Rectal smooth muscle tissue (tissue), 1 donor: ENCODE measurements around the gene C20orf204.
"Not testable (repeated sequence)": the region's sequence is repeated elsewhere in the genome, so short reads cannot be mapped to it uniquely, and the experiment has no call there.

ENCODE experiments used
- H3K27ac ChIP-seq: one replicate; pipeline ENCODE4 v1.7.0; 2013; ENCODE audit warnings: low read depth, low read length, inconsistent platforms
- H3K27me3 ChIP-seq: one replicate; pipeline ENCODE4 v1.7.0; 2013; ENCODE audit warnings: low read length; ENCODE audit not compliant: control insufficient read depth, insufficient read depth
- H3K36me3 ChIP-seq: one replicate; pipeline ENCODE4 v1.7.0; 2013; ENCODE audit warnings: low read length; ENCODE audit not compliant: control insufficient read depth, insufficient read depth
- H3K4me1 ChIP-seq: one replicate; pipeline ENCODE4 v1.7.0; 2013; ENCODE audit warnings: low read length; ENCODE audit not compliant: control insufficient read depth, insufficient read depth
- H3K4me3 ChIP-seq: one replicate; pipeline ENCODE4 v1.7.0; 2013; ENCODE audit warnings: low read length
- H3K9ac ChIP-seq: one replicate; pipeline ENCODE4 v1.7.0; 2013; ENCODE audit warnings: low read length

Gene C20orf204

DNA sequence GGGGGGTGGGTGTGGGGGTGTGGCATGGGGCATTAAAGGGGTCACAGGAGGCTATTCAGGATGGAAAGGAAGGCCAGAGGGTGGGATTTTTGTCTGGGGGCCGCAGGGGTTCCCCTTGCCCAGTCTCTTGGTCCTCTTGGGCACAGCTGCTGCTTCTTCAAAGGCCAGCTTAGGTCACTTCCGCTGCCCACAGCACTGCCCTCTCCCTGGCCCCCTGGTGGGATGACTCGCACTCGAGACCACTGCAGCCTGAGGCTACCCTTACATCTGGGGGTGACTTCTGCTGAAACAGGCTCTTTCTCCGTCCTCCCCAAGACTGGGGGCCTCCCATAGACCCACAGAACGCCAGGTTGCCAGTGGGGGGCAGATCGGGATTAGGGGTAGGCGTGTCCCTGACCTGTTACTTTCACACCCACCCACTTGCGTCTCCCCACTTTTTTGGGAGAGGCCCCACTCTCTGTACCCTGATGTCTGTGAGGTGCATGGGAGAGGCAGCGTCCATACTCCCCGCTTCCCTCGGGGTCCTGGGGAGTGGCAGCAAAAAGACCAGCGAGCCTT lies 46.9 kb downstream of the C20orf204 start:
- H3K36me3 ChIP-seq, result no peaks in the 10 kb centered on the region
- H3K4me3 ChIP-seq, result peak overlapping the region; percentile 27
- H3K9ac ChIP-seq, result no peak overlapping the region
- peaks cover 22% of the 10 kb centered on the region for H3K27me3 ChIP-seq
- no peak overlapping the region for H3K27ac ChIP-seq
- peaks cover 9% of the 10 kb centered on the region for H3K4me1 ChIP-seq

DNA sequence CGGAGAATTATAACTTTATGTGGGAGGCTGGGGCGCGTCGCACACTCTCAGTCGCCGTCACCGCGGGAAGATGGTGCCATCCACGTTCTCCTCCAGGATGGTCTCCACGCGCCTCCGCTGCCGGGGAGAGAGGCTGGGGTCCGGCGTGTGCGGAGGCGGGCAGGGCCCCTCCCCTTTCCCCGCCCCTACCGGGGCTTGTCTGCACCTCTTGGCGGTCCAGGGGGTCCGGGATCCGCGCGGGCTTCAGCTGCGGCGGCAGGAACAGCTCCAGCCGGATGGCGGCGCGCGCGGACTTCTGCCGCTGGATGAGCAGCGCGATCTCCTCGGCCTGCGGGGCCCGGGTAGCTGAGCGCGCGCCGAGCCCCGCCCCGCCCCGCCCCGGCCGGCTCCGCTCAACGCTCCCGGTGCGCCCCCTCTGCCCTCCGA lies 47.4 kb downstream of the C20orf204 start:
- H3K27me3 ChIP-seq, result peaks cover 22% of the 10 kb centered on the region
- no peak overlapping the region for H3K27ac ChIP-seq
- peaks cover 7% of the 10 kb centered on the region for H3K4me1 ChIP-seq
- H3K9ac ChIP-seq, result no peak overlapping the region
- H3K36me3 ChIP-seq, result no peaks in the 10 kb centered on the region
- H3K4me3 ChIP-seq, result peak overlapping the region; percentile 60

DNA sequence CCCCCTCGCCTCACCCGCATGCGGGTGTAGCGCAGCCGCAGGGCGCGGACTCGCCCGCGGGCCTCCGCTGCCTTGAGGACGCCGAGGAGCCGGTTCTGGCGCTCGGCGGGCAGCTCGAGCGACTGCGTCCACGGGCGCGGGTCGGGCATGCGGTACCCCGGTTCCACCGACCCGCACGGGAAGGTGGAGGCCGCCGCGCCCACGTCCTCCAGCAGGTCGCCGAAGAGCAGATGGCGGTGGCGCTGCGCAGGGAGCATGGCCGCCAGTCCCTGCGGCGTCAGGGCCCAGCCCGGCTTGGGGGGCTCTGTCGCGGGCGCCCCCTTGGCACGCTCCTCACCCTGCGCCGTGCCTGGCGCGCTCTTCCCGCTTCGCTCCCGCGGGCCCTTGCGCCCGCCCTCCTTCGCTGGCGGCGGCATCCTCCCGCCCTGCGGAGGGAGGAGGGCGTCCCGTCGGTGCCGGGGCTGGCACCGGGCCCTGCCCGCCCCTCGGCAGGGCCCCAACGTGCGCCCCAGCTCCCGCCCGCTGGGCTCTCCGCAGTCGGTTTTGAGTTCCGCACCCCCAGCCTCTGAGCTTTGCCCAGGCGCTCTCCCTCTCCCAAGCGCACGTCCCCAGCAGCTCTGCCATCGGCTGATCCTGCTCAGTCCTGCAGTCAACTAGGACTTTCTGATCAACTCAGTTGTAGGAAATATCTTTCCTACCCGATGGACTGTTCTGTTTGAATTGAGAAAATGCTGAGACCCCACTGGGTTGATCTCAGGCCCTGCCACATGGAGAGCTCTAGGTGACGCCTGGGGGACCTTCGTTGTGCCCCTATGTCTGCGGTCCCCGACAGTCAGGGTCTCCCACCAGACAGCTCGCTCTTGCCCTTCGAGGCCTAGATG lies 48.1 kb downstream of the C20orf204 start, which contains the start of gene LKAAEAR1:
Gene LKAAEAR1, minus strand, starts transcription at position 595 of the 881 bp plus-strand sequence. Its CDS starts 179 bp downstream, at position 416.
- peaks cover 17% of the 10 kb centered on the region for H3K27me3 ChIP-seq
- H3K4me3 ChIP-seq, result peak within 1 kb of the TSS; percentile 60
- no peak within 1 kb of the TSS for H3K27ac ChIP-seq
- no peaks in the 10 kb centered on the region for H3K36me3 ChIP-seq
- peaks cover 2% of the 10 kb centered on the region for H3K4me1 ChIP-seq
- no peak within 1 kb of the TSS for H3K9ac ChIP-seq

DNA sequence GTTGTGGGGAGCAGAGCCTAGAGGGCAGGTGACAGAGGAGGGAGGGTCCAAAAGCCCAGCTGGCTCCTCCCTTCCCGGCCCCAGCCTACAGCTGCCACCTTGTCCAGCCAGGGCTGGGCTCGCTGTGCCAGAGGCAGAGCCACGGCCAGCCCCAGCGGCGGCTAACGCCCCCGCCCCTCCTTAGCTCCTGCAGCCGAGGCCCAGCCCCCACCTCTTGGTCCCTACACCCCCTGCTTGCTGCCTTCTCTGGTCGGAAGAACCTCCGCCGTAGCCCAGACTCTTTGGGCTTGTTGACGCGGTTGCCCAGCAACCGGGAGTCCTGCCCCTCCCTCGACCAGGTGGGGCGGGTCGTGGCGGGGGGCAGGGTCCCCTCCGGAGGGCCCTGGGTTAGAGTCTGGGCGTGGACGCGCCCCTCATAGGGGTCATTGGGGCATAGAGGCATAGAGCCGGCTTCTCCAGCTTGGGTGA lies 48.7 kb downstream of the C20orf204 start:
- Histone ChIP-seq H3K36me3 (no peaks in the 10 kb centered on the region), H3K27me3 (peaks cover 16% of the 10 kb centered on the region), H3K4me1 (no peaks in the 10 kb centered on the region), H3K9ac (no peak overlapping the region), H3K27ac (no peak overlapping the region), H3K4me3 (no peak overlapping the region)

DNA sequence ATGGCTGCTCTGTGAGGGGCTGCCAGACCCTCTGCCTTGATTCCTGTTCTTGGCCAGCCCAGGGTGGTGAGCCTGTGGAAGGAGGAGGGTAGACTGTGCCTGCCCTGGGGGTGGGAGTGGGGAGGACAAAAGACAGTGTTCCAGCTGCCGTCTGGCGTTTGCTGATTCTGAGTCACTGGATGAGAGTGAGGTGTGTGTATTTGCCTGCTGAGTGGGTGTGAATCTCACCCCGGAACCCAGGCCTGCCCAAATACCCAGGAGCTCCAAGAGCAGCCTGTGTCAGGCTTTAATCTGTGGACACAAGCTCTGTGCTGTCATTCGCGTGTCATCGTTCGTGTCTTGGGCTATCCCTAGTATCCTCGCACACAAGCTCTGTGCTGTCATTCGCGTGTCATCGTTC lies 50.8 kb downstream of the C20orf204 start:
- Histone ChIP-seq H3K27ac (no peak overlapping the region), H3K4me1 (no peaks in the 10 kb centered on the region), H3K4me3 (no peak overlapping the region), H3K9ac (no peak overlapping the region), H3K27me3 (peaks cover 16% of the 10 kb centered on the region), H3K36me3 (no peaks in the 10 kb centered on the region)

DNA sequence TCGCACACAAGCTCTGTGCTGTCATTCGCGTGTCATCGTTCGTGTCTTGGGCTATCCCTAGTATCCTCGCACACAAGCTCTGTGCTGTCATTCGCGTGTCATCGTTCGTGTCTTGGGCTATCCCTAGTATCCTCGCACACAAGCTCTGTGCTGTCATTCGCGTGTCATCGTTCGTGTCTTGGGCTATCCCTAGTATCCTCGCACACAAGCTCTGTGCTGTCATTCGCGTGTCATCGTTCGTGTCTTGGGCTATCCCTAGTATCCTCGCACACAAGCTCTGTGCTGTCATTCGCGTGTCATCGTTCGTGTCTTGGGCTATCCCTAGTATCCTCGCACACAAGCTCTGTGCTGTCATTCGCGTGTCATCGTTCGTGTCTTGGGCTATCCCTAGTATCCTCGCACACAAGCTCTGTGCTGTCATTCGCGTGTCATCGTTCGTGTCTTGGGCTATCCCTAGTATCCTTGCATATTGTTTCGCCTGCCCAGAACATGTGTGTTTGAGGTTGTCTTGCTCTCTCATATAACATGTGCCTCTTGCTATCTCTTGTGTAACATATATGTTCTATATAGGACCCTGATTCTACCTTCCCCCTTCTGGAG lies 51.3 kb downstream of the C20orf204 start:
- H3K27ac ChIP-seq, H3K36me3 ChIP-seq, H3K9ac ChIP-seq, H3K4me1 ChIP-seq, H3K4me3 ChIP-seq: not testable (repeated sequence)
- H3K27me3 ChIP-seq, result peaks cover 16% of the 10 kb centered on the region

DNA sequence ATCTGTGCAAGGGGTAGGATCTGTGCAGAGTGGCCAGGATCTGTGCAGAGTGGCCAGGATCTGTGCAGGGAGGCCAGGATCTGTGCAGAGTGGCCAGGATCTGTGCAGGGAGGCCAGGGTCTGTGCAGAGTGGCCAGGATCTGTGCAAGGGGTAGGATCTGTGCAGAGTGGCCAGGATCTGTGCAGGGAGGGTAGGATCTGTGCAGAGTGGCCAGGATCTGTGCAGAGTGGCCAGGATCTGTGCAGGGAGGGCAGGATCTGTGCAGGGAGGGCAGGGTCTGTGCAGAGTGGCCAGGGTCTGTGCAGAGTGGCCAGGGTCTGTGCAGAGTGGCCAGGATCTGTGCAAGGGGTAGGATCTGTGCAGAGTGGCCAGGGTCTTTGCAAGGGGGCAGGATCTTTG lies 52.6 kb downstream of the C20orf204 start:
- H3K4me3 ChIP-seq, H3K27ac ChIP-seq, H3K4me1 ChIP-seq, H3K9ac ChIP-seq, H3K36me3 ChIP-seq: not testable (repeated sequence)
- H3K27me3 ChIP-seq, result peaks cover 12% of the 10 kb centered on the region
